Measurements from ENCODE around the gene DPAGT1. TPM values are rescaled to one million over a fixed set of nuclear protein-coding genes. Genes with fewer than 3 reads are reported as not detected.

Gene DPAGT1
- total RNA-seq: 20.0 TPM

DNA sequence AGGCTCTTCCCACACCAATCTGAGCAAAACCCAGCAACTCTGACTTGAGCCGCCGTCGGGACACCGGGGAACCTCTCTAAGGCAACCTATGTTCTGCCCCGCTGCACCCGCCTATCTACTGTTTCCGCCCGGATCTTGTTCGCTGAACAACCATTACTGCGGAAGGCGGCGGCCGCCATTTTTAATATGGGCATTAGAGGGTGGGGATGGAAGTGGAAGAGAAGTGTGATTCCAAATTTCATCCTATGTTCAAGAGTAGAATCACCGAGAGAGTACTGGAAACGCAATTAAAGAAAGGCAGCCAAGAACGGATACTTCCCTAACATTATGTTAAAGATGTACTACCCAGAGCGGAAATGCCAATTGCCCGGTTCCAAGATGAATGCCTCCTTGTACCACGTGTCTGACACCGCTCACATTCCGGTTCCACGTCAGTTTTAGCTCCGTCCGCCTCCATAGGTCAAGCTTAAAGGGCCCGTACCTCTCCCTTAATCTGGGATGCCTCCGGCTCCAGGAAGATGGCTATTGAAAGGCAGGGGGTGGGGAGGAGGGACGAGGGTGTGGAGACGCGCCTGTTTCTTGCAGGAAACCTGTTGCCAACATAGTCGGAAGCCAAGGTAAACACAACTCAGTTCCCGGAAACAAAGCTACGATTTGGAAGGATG lies at the start of gene DPAGT1:
DPAGT1 (minus strand) TSS at position 95 of the 665 bp plus-strand sequence. CDS start 198 bp downstream, outside the sequence.

DNA sequence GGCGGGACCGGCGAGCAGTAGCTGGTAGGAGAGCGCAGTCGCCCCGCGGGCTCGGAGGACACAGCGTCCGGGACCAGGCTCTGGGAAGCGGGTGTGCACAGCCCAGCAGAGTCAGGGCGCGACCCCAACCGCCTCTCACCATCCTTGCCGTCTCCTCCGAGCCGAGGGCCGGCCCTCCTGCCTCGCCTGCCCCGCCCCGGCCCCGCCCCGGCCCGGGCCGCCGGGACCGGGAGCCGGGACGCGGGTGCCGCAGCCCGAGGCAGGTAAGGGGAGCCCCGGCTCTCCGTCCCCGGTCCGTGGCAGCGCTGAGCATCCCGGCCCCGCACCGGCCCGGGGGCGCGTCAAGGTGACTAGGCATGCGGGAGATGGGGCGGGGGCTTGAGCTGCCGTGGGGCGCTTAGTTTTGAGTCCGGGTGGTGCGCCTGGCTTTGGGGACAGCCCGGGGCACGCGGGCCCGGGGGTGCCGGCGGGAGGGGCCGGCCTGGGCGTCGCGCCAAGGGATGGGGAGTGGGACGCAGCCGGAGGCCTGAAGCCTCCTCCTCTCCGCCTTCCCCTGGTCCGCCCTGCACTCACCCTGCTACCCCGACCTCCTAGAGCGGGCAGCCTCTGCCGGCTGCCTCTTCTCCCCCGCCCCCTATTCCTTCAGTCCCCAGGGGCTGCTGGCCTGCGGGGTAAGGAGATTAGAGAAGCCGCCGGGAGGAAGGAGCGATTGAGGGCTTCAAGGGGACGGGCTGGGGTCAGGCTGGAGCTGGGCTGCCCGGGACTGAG lies 47.5 kb upstream of the DPAGT1 start, which contains the start of gene ABCG4:
ABCG4 (plus strand) TSS at position 35 of the 768 bp plus-strand sequence. CDS start 914 bp downstream, outside the sequence.

DNA sequence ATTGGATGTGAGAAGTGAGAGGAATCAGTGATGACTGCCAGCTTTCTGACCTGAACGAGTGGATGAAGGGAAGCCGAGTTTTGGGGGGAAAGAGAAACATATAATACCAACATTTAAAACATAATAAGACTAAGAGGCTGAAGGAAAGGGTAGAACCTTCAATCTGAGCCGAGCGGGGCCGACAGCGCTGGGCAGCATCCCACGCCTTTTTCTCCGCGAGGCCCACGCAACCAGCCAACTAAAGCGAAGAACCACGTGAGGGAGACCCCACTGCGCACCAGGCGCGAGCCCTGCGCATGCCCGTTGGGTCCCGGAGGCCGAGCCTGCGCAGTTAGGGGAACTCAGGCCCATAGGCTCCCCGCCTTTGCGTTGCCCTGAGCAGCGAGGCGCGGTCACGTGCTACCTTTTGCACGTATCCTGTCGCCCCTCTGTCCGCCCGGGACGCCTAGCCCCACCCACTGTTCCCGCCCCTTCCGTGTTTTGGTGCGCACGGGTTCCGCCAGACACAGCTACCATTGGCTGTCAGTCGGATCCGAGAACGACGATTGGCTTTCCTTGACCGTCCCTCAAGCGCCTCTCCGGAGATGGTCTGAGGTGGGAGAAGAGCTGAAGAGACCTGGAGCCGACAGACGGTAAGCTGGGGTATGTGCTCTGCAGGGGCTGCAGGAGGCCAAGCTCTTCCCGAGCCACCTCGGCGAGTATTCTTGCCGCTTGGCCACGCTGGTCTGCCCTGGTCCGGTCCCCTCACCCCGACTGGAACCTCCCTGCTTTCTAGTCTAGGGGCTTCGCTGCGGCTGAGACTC lies 19.6 kb upstream of the DPAGT1 start, which contains the start of gene HINFP:
HINFP (plus strand) TSS at position 573 of the 803 bp plus-strand sequence. CDS start 5,365 bp downstream, outside the sequence.

DNA sequence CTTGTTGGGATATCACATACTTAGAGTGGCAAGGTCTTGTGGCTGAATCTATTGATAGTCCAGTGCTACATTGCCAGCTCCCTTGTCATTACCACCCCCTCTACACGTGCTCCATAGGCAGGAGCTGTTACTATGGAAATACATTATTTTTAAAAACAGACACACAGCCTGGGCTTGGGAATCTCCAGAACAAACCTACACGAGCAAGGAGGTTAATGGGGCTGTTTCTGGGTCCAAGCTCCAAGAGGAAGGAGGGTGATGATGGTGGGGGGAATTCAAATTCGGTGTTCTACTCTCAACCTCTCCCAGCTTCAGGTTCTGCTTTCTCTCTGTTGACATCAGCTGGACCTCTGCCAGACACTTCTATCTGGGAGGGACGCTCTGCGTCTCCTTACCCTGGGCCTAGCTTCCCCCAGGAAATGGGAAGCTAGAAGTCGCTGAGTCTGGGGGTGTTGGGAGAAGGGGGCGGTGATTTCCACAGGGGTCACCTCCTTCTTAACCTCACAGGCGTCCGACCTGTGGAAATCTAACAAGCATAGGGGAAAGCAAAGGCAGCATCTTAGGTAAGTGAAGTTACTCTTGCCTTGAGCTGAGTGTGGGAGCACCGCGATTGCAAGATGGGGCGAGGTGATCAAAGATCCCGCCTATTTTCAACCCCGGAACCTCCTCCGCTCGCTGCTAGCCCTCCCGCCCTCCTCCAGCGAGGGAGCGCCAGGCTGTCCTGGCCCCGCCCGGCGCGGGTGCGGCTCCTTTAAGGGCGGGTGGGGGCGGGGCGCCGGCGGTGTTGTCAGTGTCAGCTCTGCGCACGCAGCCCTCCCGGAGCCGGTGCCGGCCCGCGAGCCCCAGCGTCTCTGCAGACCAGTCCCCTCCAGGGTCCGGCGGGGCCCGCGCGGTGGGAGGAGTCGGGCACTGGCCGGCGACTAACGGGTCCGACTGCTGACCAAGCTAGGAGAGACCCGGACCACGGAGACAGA lies 5.2 kb upstream of the DPAGT1 start, which contains the start of gene C2CD2L:
C2CD2L (plus strand) TSS at position 781 of the 974 bp plus-strand sequence. CDS start 398 bp downstream, outside the sequence.

DNA sequence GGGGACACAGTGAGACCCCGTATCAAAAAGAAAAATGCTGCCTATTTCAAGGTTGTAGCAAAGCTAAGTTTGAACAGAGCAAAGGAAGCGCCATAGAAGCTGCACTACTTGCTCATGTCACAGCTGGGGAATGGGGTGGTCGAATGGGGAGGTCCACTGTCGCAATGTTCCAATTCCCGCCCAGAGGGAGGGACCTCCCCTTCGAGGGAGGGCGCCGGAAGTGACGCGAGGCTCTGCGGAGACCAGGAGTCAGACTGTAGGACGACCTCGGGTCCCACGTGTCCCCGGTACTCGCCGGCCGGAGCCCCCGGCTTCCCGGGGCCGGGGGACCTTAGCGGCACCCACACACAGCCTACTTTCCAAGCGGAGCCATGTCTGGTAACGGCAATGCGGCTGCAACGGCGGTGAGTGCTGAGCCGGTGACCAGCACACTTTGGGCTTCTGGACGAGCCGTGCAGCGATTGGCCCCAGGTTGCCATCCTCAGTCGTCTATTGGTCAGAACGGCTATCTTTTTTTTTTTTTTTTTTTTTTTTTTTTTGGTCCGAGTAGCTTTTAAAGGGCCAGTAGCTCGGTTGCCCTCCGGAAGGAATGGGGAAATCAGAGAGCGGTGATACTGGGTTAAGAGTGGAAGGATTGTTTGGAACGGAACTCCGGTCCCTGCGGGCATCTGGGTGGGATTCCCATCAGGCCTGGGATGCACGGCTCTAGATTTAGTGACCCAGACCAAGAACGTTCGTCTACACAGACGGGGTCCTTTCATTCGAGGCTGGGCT lies 16.8 kb downstream of the DPAGT1 start, which contains the start of gene HMBS:
HMBS (plus strand) TSS at position 219 of the 774 bp plus-strand sequence; CDS start at position 372, 153 bp downstream.

DNA sequence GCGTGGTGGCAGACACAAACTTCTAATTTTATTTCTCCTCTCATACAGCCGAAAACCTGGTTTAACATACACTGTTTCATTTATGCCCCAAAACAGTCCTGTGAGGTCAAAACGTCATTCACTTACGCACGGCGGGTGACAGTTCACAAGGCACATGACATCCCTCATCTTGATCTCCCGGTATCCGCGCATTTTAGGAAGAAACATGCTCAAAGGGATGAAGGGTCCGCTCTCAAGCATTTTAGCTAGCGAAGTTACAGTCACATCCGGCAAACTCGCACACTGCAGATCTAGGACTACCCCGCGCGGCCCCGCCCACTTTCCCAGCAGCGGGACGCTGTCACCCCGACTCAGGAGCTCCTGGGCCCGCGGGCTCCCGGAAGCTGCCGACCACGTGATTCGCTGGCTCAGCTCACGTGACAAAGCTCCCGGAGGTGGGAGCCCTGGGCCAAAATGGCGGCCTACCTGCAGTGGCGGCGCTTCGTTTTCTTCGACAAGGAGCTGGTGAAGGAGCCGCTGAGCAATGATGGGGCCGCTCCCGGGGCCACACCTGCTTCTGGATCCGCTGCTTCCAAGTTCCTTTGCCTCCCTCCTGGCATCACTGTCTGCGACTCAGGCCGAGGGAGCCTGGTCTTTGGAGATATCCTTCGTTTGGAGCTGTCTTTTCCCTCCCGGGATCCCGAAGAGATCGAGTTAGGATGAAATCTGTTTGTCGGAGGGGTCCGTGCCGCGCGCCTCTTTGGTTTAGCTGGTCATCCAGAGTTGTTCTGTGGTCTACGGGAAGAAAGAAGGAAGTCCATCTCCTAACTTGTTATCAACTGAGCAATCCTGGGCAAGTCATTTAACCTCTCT lies 34.1 kb downstream of the DPAGT1 start, which contains the start of gene VPS11:
VPS11 (plus strand) TSS at position 448 of the 852 bp plus-strand sequence; CDS start at position 454, 6 bp downstream.

DNA sequence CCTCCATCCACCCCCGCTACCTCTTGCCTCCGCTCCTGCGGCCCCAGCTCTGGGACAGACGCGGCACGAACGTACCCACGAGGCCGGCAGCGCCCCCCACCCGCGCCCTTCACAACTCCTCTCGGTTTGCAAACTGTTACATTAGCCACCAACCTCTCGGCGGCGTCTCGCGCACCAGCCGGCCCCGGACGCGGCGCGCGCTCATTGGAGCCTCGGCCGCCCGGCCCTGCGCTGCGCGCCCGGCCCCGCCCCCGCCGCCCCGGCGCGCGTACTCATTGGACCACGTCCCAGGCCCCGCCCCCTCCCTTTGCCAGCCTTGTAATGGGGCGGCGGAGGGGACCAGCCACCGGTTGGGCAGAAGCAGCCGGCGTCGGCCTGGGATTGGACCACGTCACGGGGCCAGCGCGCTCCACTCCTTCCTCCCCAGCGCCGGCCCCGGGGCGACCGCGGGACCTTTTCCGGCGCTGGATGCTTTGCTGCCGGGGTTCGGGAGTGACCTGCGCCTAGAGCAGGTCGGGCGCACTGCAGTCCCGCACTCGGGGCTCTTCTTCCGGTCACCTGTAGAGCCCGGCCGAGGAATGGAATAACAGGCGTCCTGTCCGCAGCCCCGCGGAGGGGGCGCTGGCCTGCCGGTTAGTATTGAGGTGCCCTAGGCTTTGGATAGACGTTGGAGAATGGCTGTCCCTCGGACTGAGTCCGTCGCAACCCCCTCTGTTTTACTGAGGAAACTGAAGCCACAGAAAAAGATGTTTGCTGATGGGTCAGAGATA lies 44.5 kb downstream of the DPAGT1 start, which contains the start of gene HYOU1:
HYOU1 (minus strand) TSS at position 206 of the 770 bp plus-strand sequence. CDS start 1,045 bp downstream, outside the sequence.

Other genes starting within 250 kb of the DPAGT1 start
- gene CXCR5, start 218.0 kb downstream of the DPAGT1 start, total RNA-seq: 0.06 TPM
- gene BCL9L, start 175.9 kb downstream of the DPAGT1 start, total RNA-seq: 31.4 TPM
- 7.9 TPM for gene UPK2, start 145.6 kb downstream of the DPAGT1 start, total RNA-seq
- not detected for gene FOXR1, start 130.1 kb downstream of the DPAGT1 start, total RNA-seq
- gene CENATAC, start 103.7 kb downstream of the DPAGT1 start, total RNA-seq: 30.3 TPM
- gene RPS25, start 83.5 kb downstream of the DPAGT1 start, total RNA-seq: 541 TPM
- gene TRAPPC4, start 83.1 kb downstream of the DPAGT1 start, total RNA-seq: 58.5 TPM
- gene SLC37A4, start 71.0 kb downstream of the DPAGT1 start, total RNA-seq: 35.3 TPM
- 64.1 TPM for gene HYOU1, start 44.6 kb downstream of the DPAGT1 start, total RNA-seq
- gene VPS11, start 34.0 kb downstream of the DPAGT1 start, total RNA-seq: 40.3 TPM
- gene HMBS, start 17.0 kb downstream of the DPAGT1 start, total RNA-seq: 19.7 TPM
- 6.9 TPM for gene C2CD2L, start 5.5 kb upstream of the DPAGT1 start, total RNA-seq
- gene HINFP, start 19.7 kb upstream of the DPAGT1 start, total RNA-seq: 26.6 TPM
- 0.76 TPM for gene ABCG4, start 47.2 kb upstream of the DPAGT1 start, total RNA-seq
- gene NLRX1, start 66.9 kb upstream of the DPAGT1 start, total RNA-seq: 23.4 TPM
- 12.4 TPM for gene NHERF4, start 83.6 kb upstream of the DPAGT1 start, total RNA-seq
- 15.9 TPM for gene CBL, start 104.5 kb upstream of the DPAGT1 start, total RNA-seq
- gene MCAM, start 215.3 kb upstream of the DPAGT1 start, total RNA-seq: 117 TPM
- gene RNF26, start 232.7 kb upstream of the DPAGT1 start, total RNA-seq: 13.8 TPM
- 39.0 TPM for gene C1QTNF5, start 239.0 kb upstream of the DPAGT1 start, total RNA-seq
- gene MFRP, start 244.9 kb upstream of the DPAGT1 start, total RNA-seq: 0.06 TPM

Measured in metanephros (tissue), 1 donor.